DMS153 (cell line): Measurements from ENCODE around the gene IYD.

Source experiments
- DNase-seq: peaks from one replicate; lab custom pipeline; 2025; lab: John Stamatoyannopoulos, UW

The IYD gene

GRCh38 chr6:150395388-150396009 lies 26.7 kb downstream of the IYD start:
- peak; percentile 47 for DNase-seq

- peak; percentile 20 for DNase-seq
Measured at GRCh38 chr6:150403458-150404246, 34.8 kb downstream of the IYD start.

DNA sequence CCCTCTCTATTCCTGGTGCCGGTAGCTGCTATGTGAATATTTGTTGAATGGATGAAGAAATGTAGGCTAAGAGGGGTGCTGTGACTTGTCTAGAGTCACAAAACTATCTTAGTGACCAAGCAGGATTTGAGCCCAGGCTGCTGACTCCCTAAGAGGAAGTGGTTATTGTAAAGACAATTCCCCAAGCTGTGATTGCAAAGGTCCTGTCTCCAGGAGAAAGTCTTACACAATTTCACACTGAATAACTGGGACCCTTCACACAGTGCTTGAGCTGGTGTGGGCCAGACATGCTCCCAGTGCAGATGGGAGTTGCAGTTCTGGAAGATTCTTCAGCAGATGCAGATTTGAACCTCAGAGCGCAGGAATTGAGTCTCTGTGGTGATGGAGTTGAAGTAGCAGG lies 38.1 kb downstream of the IYD start:
- no peak for DNase-seq

- no peak for DNase-seq
Measured at GRCh38 chr6:150408842-150409241, 40.0 kb downstream of the IYD start.

- peak; percentile 82 for DNase-seq
Measured at GRCh38 chr6:150409576-150410066, 40.8 kb downstream of the IYD start.

DNA sequence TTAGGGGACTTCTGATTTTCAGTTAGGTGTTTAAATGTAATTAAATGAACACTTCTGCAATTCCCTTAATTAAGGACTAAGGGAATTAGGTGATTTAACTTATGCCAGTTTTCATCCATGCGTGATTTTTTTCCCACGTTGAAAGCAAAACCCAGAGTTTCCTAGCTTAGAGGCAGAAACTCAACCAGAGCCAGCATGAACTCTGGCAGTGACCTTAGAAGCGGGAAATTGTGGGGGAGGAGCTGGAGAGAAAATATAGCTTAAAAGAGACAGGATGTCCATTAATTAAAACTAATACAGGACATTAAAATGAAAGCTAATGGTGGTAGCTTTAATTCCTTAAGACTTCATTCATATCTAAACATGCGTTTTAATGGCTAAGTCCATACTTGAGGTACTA lies 41.6 kb downstream of the IYD start:
- DNase-seq = no peak

GRCh38 chr6:150410906-150411305 lies 42.1 kb downstream of the IYD start:
- DNase-seq = no peak

- no peak for DNase-seq
Measured at GRCh38 chr6:150412221-150412620, 43.4 kb downstream of the IYD start.

DNA sequence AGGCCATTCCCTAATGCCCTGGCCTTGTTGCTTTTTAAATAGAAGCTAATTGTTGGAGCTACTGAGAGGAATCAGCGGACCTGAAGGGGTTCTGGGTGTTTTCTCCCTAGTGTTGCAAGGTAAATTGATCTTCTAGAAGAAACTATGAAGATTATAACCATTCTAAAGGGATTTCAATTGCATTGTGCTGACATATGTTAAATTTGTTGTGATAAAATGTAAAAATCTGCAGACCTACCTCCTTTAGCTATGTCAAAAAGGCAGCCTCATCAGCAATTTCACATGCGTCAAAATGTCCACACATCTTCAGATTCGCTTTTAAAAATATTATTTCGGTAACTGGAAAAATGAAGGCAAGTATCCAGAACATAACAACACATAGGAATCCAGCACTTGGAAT lies 44.4 kb downstream of the IYD start:
- no peak for DNase-seq

- DNase-seq = no peak
Measured at GRCh38 chr6:150413781-150414281, 45.0 kb downstream of the IYD start.

- no peak for DNase-seq
Measured at GRCh38 chr6:150416128-150416527, 47.3 kb downstream of the IYD start.

DNA sequence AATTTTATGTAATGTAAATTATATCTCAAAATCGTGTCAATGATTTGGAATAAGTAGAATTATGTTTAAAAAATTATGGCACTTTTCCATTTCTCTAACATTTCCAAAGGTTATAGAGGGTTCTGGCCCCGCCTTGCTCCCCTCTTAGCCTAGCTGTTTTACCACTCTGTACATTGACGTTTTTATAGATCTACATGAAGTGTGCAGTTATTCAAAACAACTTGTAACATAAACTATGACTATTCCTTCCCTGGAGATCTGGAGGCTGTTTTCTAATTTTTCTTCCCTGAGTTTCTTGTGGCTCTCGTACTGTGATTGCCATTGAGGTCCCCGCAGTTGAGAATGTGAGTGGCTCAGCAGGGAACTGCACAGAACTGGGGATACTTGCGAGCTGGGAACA lies 48.4 kb downstream of the IYD start:
- no peak for DNase-seq

GRCh38 chr6:150417899-150418826 lies 49.4 kb downstream of the IYD start:
- DNase-seq = peak; percentile 72

DNA sequence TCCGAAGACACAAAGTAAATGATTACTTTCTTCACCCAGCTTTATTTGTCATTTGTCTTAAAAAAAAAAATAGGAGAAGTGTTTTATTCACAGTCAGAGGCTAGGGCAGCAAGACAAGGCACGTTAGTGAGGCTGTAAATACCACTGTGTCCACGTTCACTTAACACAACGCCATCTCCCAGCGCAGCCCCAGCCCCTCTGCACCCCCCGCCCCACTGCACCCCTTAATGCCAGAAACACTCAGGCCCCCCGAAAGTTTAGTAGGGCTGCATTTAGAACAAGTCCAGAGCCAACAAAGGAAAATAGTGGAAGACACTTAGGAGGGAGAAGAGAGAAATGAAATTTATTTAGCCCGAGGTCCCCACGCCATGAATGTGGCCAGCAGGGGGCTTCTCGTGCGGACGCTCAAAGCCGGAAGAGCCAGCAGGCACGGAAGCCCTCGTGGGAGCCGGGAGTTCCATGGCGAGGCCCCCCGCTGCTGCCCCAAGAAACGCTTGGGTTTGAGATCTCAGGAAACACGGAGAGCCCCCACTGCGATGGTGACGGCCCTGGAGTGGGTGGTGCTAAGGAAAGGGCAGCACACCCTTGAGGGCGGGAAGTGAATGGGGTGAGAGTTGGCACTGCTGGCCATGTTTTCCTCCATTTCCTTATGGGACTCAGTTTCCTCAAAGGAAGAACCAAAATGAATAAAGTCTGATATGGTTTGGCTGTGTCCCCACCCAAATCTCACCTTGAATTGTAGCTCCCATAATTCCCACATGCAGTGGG lies 50.2 kb downstream of the IYD start:
- no peak for DNase-seq

GRCh38 chr6:150420428-150420827 lies 51.6 kb downstream of the IYD start:
- no peak for DNase-seq

DNA sequence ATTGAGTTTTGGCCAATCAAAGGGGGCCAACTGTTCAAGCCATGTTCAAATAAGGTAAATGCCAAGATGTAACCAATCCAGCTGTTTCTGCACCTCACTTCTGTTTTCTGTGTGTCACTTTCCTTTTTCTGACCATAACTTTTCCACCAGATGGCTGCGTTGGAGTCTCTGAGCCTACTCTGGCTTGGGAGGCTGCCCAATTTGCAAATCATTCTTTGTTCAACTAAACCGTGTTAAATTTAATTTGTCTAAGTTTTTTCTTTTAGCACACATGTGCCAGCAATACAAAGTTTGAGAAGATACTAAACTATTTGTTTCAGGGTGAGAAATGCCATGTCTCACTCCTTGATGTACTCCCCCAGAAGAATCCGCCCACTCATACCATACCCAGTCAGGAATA lies 52.1 kb downstream of the IYD start:
- DNase-seq = no peak

GRCh38 chr6:150425508-150425907 lies 56.7 kb downstream of the IYD start:
- DNase-seq = no peak

- DNase-seq = no peak
Measured at GRCh38 chr6:150426198-150426597, 57.4 kb downstream of the IYD start.

DNA sequence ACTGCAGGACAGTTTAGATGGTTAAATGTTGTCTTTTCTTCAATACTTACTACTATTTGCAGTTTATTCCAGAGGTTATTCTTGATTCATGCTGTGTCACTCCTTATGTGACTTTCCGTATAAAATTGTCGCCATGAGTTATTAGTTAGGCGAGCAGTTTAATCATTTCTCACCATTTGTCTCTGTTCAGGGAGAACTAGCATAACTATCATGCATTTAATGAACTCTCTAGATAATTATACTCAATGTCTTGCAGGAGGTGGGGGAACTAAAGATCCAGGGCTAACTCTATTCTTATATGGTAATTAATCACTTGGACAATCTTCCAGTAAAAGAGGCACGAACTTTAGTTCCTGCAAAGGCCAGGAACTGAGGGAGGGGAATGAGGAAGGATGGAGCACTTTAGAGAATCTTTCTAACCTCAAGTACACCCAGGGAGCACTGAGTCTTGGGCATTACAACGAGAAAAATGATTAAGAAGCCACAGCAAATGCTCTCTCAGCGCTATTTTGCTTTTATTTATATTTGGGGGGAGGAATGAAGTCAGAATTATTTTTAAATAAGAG lies 58.3 kb downstream of the IYD start:
- no peak for DNase-seq

GRCh38 chr6:150427843-150428242 lies 59.0 kb downstream of the IYD start:
- DNase-seq = no peak

DNA sequence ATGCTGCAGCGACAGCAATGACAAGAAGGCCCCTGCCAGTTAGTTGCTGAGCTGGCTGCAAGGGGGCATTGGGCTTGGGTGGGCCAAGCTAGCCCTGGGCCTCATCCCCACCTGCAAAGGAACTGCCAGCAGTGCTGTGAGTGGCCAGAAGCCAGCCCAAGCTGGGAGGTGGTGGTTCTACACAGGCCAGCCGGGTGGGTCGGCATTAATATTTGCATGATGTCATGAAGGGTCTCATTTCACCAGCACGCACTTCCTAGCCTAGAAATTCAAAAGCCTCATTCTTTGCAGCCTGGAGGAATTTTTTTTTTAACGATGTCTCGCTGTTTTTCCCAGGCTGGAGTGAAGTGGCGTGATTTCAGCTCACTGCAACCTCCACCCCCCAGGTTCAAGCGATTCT lies 62.0 kb downstream of the IYD start:
- no peak for DNase-seq
